GM12878 (cell line): ENCODE data around the gene NUDT5. TPM values are rescaled to one million over a fixed set of nuclear protein-coding genes. Genes with fewer than 3 reads are reported as not detected.

ENCODE experiments used
- BACH1 ChIP-seq: fragments of 450-650 bp; IDR thresholded peaks from 2 replicates; pipeline ENCODE4 v1.6.1; 2017; ENCODE audit warnings: mild to moderate bottlenecking, borderline replicate concordance
- CEBPB ChIP-seq, 2 experiments: fragments of 150-350 bp in 1 of 2; IDR thresholded peaks; 2 replicates each; pipeline ENCODE4 v1.6.1; 2012 to 2014; ENCODE audit warnings: low read depth in 2 of 2, low read length in 2 of 2, borderline replicate concordance in 1 of 2, inconsistent platforms in 1 of 2
- CHD2 ChIP-seq: IDR thresholded peaks from 2 replicates; pipeline ENCODE4 v1.6.1; 2011; ENCODE audit warnings: low read depth, low read length, improper control_type of control experiment, borderline replicate concordance
- FOXK2 ChIP-seq: fragments of 450-650 bp; IDR thresholded peaks from 2 replicates; pipeline ENCODE4 v1.6.1; 2017; ENCODE audit warnings: mild to moderate bottlenecking, moderate library complexity
- GATAD2B ChIP-seq: fragments of 450-650 bp; conservative IDR thresholded peaks from 2 replicates; pipeline ENCODE4 v1.6.1; 2017; ENCODE audit warnings: low read depth, mild to moderate bottlenecking, moderate library complexity
- HDGF ChIP-seq: fragments of 450-650 bp; IDR thresholded peaks from 2 replicates; pipeline ENCODE4 v1.6.1; 2016; ENCODE audit warnings: antibody characterized with exemption
- IRF3 ChIP-seq: fragments of 450-650 bp; IDR thresholded peaks from 2 replicates; pipeline ENCODE4 v1.6.1; 2014; ENCODE audit warnings: mild to moderate bottlenecking
- MXI1 ChIP-seq: fragments of 150-350 bp; IDR thresholded peaks from 2 replicates; pipeline ENCODE4 v1.6.1; 2011; ENCODE audit warnings: low read depth, mild to moderate bottlenecking, inconsistent platforms, low read length, improper control_type of control experiment
- NKRF ChIP-seq: fragments of 450-650 bp; conservative IDR thresholded peaks from 2 replicates; pipeline ENCODE4 v1.6.1; 2017; ENCODE audit warnings: mild to moderate bottlenecking, moderate library complexity
- NR2F1 ChIP-seq: fragments of 450-650 bp; conservative IDR thresholded peaks from 2 replicates; pipeline ENCODE4 v1.6.1; 2017; ENCODE audit warnings: mild to moderate bottlenecking
- POLR2A ChIP-seq: IDR thresholded peaks from 2 replicates; pipeline ENCODE4 v1.6.1; 2011; ENCODE audit warnings: low read depth, mild to moderate bottlenecking, low read length
- POLR2AphosphoS2 ChIP-seq: IDR thresholded peaks from 2 replicates; pipeline ENCODE4 v1.6.1; 2011; ENCODE audit warnings: low read depth, mild to moderate bottlenecking, low read length, improper control_type of control experiment, moderate library complexity
- POLR2AphosphoS5 ChIP-seq: IDR thresholded peaks from 2 replicates; pipeline ENCODE4 v1.6.1; 2011; ENCODE audit warnings: mild to moderate bottlenecking, low read length, inconsistent platforms
- RELA ChIP-seq: fragments of 450-650 bp; IDR thresholded peaks from 2 replicates; pipeline ENCODE4 v1.8.0; 2014; ENCODE audit warnings: borderline replicate concordance; ENCODE audit not compliant: partially characterized antibody
- RELB ChIP-seq: fragments of 450-650 bp; IDR thresholded peaks from 2 replicates; pipeline ENCODE4 v1.6.1; 2017; ENCODE audit warnings: low read depth, mild to moderate bottlenecking, moderate library complexity
- SMAD5 ChIP-seq: IDR thresholded peaks from 2 replicates; pipeline ENCODE4 v1.6.1; 2016; ENCODE audit warnings: antibody characterized with exemption, low read depth
- STAT1 ChIP-seq: fragments of 450-650 bp; conservative IDR thresholded peaks from 2 replicates; pipeline ENCODE4 v1.6.1; 2014; ENCODE audit warnings: antibody characterized with exemption, mild to moderate bottlenecking
- WRNIP1 ChIP-seq: IDR thresholded peaks from 2 replicates; pipeline ENCODE4 v1.6.1; 2011; ENCODE audit warnings: low read depth, low read length, improper control_type of control experiment, borderline replicate concordance
- polyA plus RNA-seq, 11 experiments: library from polyadenylated mRNA; depleted of rRNA in 4 of 11; unstranded in 6 of 11; stranded (reverse) in 5 of 11; fragments of >200 nt; fragmentation: Nextera tagmentation in 4 of 11; fragmentation: Illumina TruSeq in 1 of 11; extraction: Ambion mirVana in 4 of 11; extraction: Trizol in 1 of 11; gene quantifications; 1 replicate in 1 of 11; 2 replicates in 10 of 11; pipeline versions ENCODE4 v1.2.1 to v1.2.3, GENCODE V29; 2011 to 2016; ENCODE audit warnings: inconsistent platforms in 2 of 11, missing spikeins in 2 of 11, low read depth in 1 of 11
- total RNA-seq, 4 experiments: library from RNA; depleted of rRNA in 3 of 4; stranded (reverse); fragments of >200 nt in 3 of 4; fragmentation: Illumina TruSeq in 1 of 4; extraction: Trizol in 1 of 4; gene quantifications; 2 replicates each; pipeline versions ENCODE4 v1.2.1 to v1.2.3, GENCODE V29; 2013 to 2021
- TF ChIP-seq, protein P1 (sequence below): fragments of 450-650 bp; formaldehyde crosslinking; IDR thresholded peaks from 2 replicates; pipeline ENCODE4 v1.5.0; 2022; ENCODE audit warnings: mild to moderate bottlenecking, missing genetic modification characterization
- TF ChIP-seq, protein P2 (sequence below): IDR thresholded peaks from 2 replicates; pipeline ENCODE4 v1.6.1; 2011; ENCODE audit warnings: borderline replicate concordance, low read depth, mild to moderate bottlenecking, moderate library complexity, mixed read lengths, low read length; ENCODE audit not compliant: insufficient read depth; ENCODE audit errors: extremely low read length

NUDT5 gene
- total and polyA plus RNA-seq, 10 of the 15 experiments (the other 5 are each of a cell fraction or from before 2014, with no cell fraction given), result 74.1 to 345 (median 153) TPM

GRCh38 chr10:12129222-12130111 is 66.2 kb downstream of the NUDT5 start, which contains the start of gene SEC61A2 (continued):
- TF ChIP-seq IRF3 (0 out of 2 replicates have a peak, but pooled peaks have one; percentile 31), RELB (no peak), CHD2 (peak; percentile 35; the same call in 1 of the 2 replicates), NKRF (peak; percentile 68), NR2F1 (peak; percentile 60), SMAD5 (0 out of 2 replicates have a peak, but pooled peaks have one; percentile 51), POLR2A (peak; percentile 91), RELA (peak; percentile 25), FOXK2 (no peak), WRNIP1 (no peak), MXI1 (peak; percentile 86), CEBPB (IDR thresholded peaks at IDR 0.05; ENCODE audit: borderline replicate concordance in 1 of 2, low read depth in 2 of 2, low read length in 2 of 2) (no peak), HDGF (0 out of 2 replicates have a peak, but pooled peaks have one; percentile 58), STAT1 (0 out of 2 replicates have a peak, but pooled peaks have one; percentile 52), BACH1 (peak; percentile 60), POLR2AphosphoS5 (peak; percentile 72; the same call in 1 of the 2 replicates), GATAD2B (peak; percentile 89; the same call in 1 of the 2 replicates), POLR2AphosphoS2 (peak; percentile 74; the same call in 1 of the 2 replicates)
- TF ChIP-seq, protein P1, sequence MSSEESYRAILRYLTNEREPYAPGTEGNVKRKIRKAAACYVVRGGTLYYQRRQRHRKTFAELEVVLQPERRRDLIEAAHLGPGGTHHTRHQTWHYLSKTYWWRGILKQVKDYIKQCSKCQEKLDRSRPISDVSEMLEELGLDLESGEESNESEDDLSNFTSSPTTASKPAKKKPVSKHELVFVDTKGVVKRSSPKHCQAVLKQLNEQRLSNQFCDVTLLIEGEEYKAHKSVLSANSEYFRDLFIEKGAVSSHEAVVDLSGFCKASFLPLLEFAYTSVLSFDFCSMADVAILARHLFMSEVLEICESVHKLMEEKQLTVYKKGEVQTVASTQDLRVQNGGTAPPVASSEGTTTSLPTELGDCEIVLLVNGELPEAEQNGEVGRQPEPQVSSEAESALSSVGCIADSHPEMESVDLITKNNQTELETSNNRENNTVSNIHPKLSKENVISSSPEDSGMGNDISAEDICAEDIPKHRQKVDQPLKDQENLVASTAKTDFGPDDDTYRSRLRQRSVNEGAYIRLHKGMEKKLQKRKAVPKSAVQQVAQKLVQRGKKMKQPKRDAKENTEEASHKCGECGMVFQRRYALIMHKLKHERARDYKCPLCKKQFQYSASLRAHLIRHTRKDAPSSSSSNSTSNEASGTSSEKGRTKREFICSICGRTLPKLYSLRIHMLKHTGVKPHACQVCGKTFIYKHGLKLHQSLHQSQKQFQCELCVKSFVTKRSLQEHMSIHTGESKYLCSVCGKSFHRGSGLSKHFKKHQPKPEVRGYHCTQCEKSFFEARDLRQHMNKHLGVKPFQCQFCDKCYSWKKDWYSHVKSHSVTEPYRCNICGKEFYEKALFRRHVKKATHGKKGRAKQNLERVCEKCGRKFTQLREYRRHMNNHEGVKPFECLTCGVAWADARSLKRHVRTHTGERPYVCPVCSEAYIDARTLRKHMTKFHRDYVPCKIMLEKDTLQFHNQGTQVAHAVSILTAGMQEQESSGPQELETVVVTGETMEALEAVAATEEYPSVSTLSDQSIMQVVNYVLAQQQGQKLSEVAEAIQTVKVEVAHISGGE (CRISPR knock-in tag), result no peak
- TF ChIP-seq, protein P2, sequence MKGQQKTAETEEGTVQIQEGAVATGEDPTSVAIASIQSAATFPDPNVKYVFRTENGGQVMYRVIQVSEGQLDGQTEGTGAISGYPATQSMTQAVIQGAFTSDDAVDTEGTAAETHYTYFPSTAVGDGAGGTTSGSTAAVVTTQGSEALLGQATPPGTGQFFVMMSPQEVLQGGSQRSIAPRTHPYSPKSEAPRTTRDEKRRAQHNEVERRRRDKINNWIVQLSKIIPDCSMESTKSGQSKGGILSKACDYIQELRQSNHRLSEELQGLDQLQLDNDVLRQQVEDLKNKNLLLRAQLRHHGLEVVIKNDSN, result peak; percentile 71
